B cell (primary cell): ENCODE results near the gene NANOS3. TPM values are rescaled to one million over a fixed set of nuclear protein-coding genes. Genes with fewer than 3 reads are reported as not detected.

Experiments used
- ATAC-seq: fragments of 200-7000 bp; cut with Tn5 transposase; one replicate; pipeline ENCODE4 v1.10.0; 2021; ENCODE audit warnings: low read depth, mild to moderate bottlenecking, moderate number of reproducible peaks, moderate library complexity
- CTCF ChIA-PET: fragments of 350-600 bp; sonication (Branson Sonifier 250); formaldehyde crosslinking; loops from one replicate; lab custom pipeline; 2021; ENCODE audit warnings: antibody characterized with exemption, inconsistent platforms; lab: Charles Lee
- POLR2A ChIA-PET: fragments of 350-600 bp; sonication (Branson Sonifier 250); formaldehyde crosslinking; loops from one replicate; lab custom pipeline; 2021; ENCODE audit warnings: antibody characterized with exemption; lab: Charles Lee
- DNase-seq: peaks from one replicate; pipeline ENCODE4 v3.0.0; 2013
- H2AFZ ChIP-seq: 2 replicates; pipeline ENCODE4 v1.6.1; 2012; ENCODE audit warnings: mild to moderate bottlenecking, low read depth, low read length; ENCODE audit not compliant: insufficient read depth, poor library complexity, severe bottlenecking
- H3K27ac ChIP-seq, 2 donors: 1 replicate in 1 of 2; 2 replicates in 1 of 2; pipeline ENCODE4 v1.5.1; 2012 to 2013; ENCODE audit warnings: low read length in 2 of 2, mild to moderate bottlenecking in 2 of 2, moderate library complexity in 1 of 2
- H3K27me3 ChIP-seq, 4 experiments: fragments of 200-600 bp in 1 of 4; sonication (generic) in 1 of 4; replicated peaks in 1 of 4; 1 replicate in 2 of 4; 2 replicates in 2 of 4; pipeline versions ENCODE4 v1.6.1 to v1.7.0; 2013 to 2016; ENCODE audit warnings: low read length in 3 of 4, mild to moderate bottlenecking in 2 of 4, mixed read lengths in 1 of 4, moderate library complexity in 1 of 4; ENCODE audit not compliant: insufficient read depth in 4 of 4, control insufficient read depth in 3 of 4; ENCODE audit errors: control extremely low read depth in 1 of 4
- H3K36me3 ChIP-seq, 2 experiments: replicated peaks in 1 of 2; 1 replicate in 1 of 2; 2 replicates in 1 of 2; pipeline versions ENCODE4 v1.6.1 to v1.7.1; 2013; ENCODE audit warnings: low read length in 1 of 2; ENCODE audit not compliant: insufficient read depth in 2 of 2, control insufficient read depth in 1 of 2; ENCODE audit errors: control extremely low read depth in 1 of 2, extremely low read depth in 1 of 2
- H3K4me1 ChIP-seq, 2 donors: fragments of 200-600 bp in 1 of 2; sonication (generic) in 1 of 2; 1 replicate in 1 of 2; 2 replicates in 1 of 2; pipeline versions ENCODE4 v1.5.1 to v1.6.1; 2013 to 2017; ENCODE audit warnings: low read length in 2 of 2; ENCODE audit not compliant: control insufficient read depth in 2 of 2, insufficient read depth in 2 of 2
- H3K4me2 ChIP-seq: replicated peaks from 2 replicates; pipeline ENCODE3; 2012; ENCODE audit warnings: mild to moderate bottlenecking, low read depth, low read length; ENCODE audit not compliant: poor library complexity, severe bottlenecking
- H3K4me3 ChIP-seq, 5 experiments: fragments of 200-600 bp in 1 of 5; sonication (generic) in 1 of 5; 1 replicate in 3 of 5; 2 replicates in 2 of 5; pipeline versions ENCODE4 v1.5.1 to v1.7.0; 2011 to 2016; ENCODE audit warnings: low read length in 4 of 5, mild to moderate bottlenecking in 4 of 5, low read depth in 2 of 5, control low read depth in 1 of 5, moderate library complexity in 1 of 5; ENCODE audit not compliant: insufficient read depth in 1 of 5; ENCODE audit errors: control extremely low read depth in 1 of 5, extremely low read depth in 1 of 5
- H3K79me2 ChIP-seq: fragments of 200-600 bp; sonication (generic); one replicate; pipeline ENCODE4 v1.6.0; 2016; ENCODE audit warnings: low read length; ENCODE audit not compliant: control insufficient read depth, insufficient read depth
- H3K9ac ChIP-seq: fragments of 200-600 bp; sonication (generic); 2 replicates; pipeline ENCODE4 v1.6.1; 2017; ENCODE audit warnings: mild to moderate bottlenecking, low read length, moderate library complexity
- H3K9me3 ChIP-seq, 3 donors: one replicate each; pipeline versions ENCODE4 v1.6.1 to v1.7.1; 2013; ENCODE audit warnings: low read length in 2 of 3; ENCODE audit not compliant: control insufficient read depth in 2 of 3, insufficient read depth in 1 of 3; ENCODE audit errors: control extremely low read depth in 1 of 3
- H4K20me1 ChIP-seq: 2 replicates; pipeline ENCODE4 v1.6.0; 2012; ENCODE audit warnings: mild to moderate bottlenecking, low read length; ENCODE audit not compliant: insufficient read depth, control insufficient read depth, poor library complexity, severe bottlenecking
- H3K27ac Mint-ChIP-seq: one replicate; pipeline ENCODE4 v1.8.0; 2021; ENCODE audit warnings: mixed read lengths
- H3K27me3 Mint-ChIP-seq: one replicate; pipeline ENCODE4 v1.8.0; 2021; ENCODE audit warnings: mixed read lengths
- H3K4me1 Mint-ChIP-seq: one replicate; pipeline ENCODE4 v1.8.0; 2021; ENCODE audit warnings: mixed read lengths
- H3K4me3 Mint-ChIP-seq: one replicate; pipeline ENCODE4 v1.8.0; 2021; ENCODE audit warnings: mixed read lengths
- H3K9me3 Mint-ChIP-seq: one replicate; pipeline ENCODE4 v1.8.0; 2022; ENCODE audit warnings: mixed read lengths; ENCODE audit not compliant: insufficient read depth
- CTCF ChIP-seq: fragments of 200-600 bp; IDR thresholded peaks from one replicate; pipeline ENCODE4 v1.8.0; 2022; ENCODE audit warnings: antibody characterized with exemption, mild to moderate bottlenecking
- EZH2 ChIP-seq: IDR thresholded peaks from 2 replicates; pipeline ENCODE4 v1.6.1; 2012; ENCODE audit warnings: borderline replicate concordance, low read depth, mild to moderate bottlenecking, moderate library complexity, low read length; ENCODE audit not compliant: insufficient read depth, poor library complexity, severe bottlenecking
- WGBS: methylation state at CpG from one replicate; pipeline ENCODE4 v1.1.5; 2013; ENCODE audit warnings: missing lambda C conversion rate; ENCODE audit not compliant: insufficient coverage; 5-methylcytosine and 5-hydroxymethylcytosine counted together
- intact Hi-C: fragments of 100-400 bp; cut with micrococcal nuclease; formaldehyde crosslinking; loops from one replicate; pipeline ENCODE4 v1.10.0; 2022
- polyA plus RNA-seq: library from polyadenylated mRNA; depleted of rRNA; stranded (reverse); fragments of >200 nt; gene quantifications from 2 replicates; pipeline ENCODE4 v1.2.3, GENCODE V29; 2012
- total RNA-seq, 2 donors: library from RNA; stranded (reverse); fragments of 120-200 nt in 1 of 2; gene quantifications; 1 replicate in 1 of 2; 2 replicates in 1 of 2; pipeline versions ENCODE4 v1.2.3 to v1.2.4, GENCODE V29; 2013 to 2022

The NANOS3 gene
- total and polyA plus RNA-seq, 2 donors (not counting 1 experiment from before 2014, with no cell fraction given) = 0.49 TPM; not detected in 1

- Histone ChIP-seq H3K79me2 (no peaks in the 10 kb centered on the region), H3K36me3 (no peaks in the 10 kb centered on the region), H2AFZ (peak overlapping the region; percentile 76), H3K27me3 (peaks cover 0 to 33% (median 17%) of the 10 kb centered on the region in 4 experiments), H3K9me3 (peaks cover 0 to 7% (median 0%) of the 10 kb centered on the region in 3 donors), H4K20me1 (no peaks in the 10 kb centered on the region), H3K4me1 (peaks cover 26 to 28% of the 10 kb centered on the region in 2 donors), H3K9ac (peak overlapping the region; percentile 79), H3K4me3 (peak overlapping the region; percentile 50 to 69 (median 61)), H3K27ac (peak overlapping the region; percentile 34 to 78), H3K4me2 (peak overlapping the region; percentile 98)
- under 1% methylated on average over 24 of the region's 27 CpGs for WGBS
- POLR2A ChIA-PET = interaction anchor here (0.6 to 3.1 kb wide), 13 partner anchors 15 to 196 kb away, joined by 3 to 13 read pairs (median 6); partner anchors contain the start of genes C19orf53, IL27RA, MRI1 and ZSWIM4
- peaks cover 29% of the 10 kb centered on the region for H3K4me1 Mint-ChIP-seq
- peaks cover 24% of the 10 kb centered on the region for H3K27me3 Mint-ChIP-seq
- TF ChIP-seq CTCF (peak; percentile 97), EZH2 (no peak)
- peak overlapping the region; percentile 85 for H3K27ac Mint-ChIP-seq
- intact Hi-C loops = loop anchor here (1.0 to 5.0 kb wide), 5 partner anchors 11 to 760 kb away; partner anchors contain the start of gene LYL1
- DNase-seq (peak; percentile 92), ATAC-seq (peak; percentile 83)
- H3K9me3 Mint-ChIP-seq = no peaks in the 10 kb centered on the region
- peak overlapping the region; percentile 91 for H3K4me3 Mint-ChIP-seq
- CTCF ChIA-PET = interaction anchor here (0.6 to 7.4 kb wide), 47 partner anchors 10 to 1898 kb away, joined by 3 to 250 read pairs (median 5); partner anchors contain the start of genes ASF1B, C19orf53, IER2 and MRI1
Observed at GRCh38 chr19:13861714-13862531, 15.0 kb upstream of the NANOS3 start.
